ENCODE data around the gene IL27RA.

IL27RA gene

GRCh38 chr19:14002571-14003250 lies 28.9 kb upstream of the IL27RA start:
- no peak overlapping the region for H3K4me3 ChIP-seq (ENCODE audit: low read depth, low read length)
- TF ChIP-seq CTCF (IDR thresholded peaks at IDR 0.05; ENCODE audit: low read depth, low read length, missing control alignments), result no peak
- no peaks in the 10 kb centered on the region for H3K36me3 ChIP-seq (replicated peaks)
- H3K27ac ChIP-seq, result no peak overlapping the region
- DNase-seq, result no peak
- in situ Hi-C loops (cut with HindIII; ENCODE audit: low pct_ligation_motif_present, low sequenced_read_pairs), result no loop called here
- no peaks in the 10 kb centered on the region for H3K27me3 ChIP-seq (replicated peaks)

- Histone ChIP-seq H3K27ac (no peak overlapping the region), H3K4me3 (ENCODE audit: low read depth, low read length) (no peak overlapping the region), H3K36me3 (replicated peaks) (no peaks in the 10 kb centered on the region), H3K27me3 (replicated peaks) (no peaks in the 10 kb centered on the region)
- in situ Hi-C loops (cut with HindIII; ENCODE audit: low pct_ligation_motif_present, low sequenced_read_pairs), result no loop called here
- no peak for TF ChIP-seq CTCF (IDR thresholded peaks at IDR 0.05; ENCODE audit: low read depth, low read length, missing control alignments)
- no peak for DNase-seq
Measured at GRCh38 chr19:14003251-14004055, 28.1 kb upstream of the IL27RA start.

- no peak for DNase-seq
- no peak for TF ChIP-seq CTCF (IDR thresholded peaks at IDR 0.05; ENCODE audit: low read depth, low read length, missing control alignments)
- in situ Hi-C loops (cut with HindIII; ENCODE audit: low pct_ligation_motif_present, low sequenced_read_pairs), result no loop called here
- Histone ChIP-seq H3K27me3 (replicated peaks) (no peaks in the 10 kb centered on the region), H3K36me3 (replicated peaks) (no peaks in the 10 kb centered on the region), H3K4me3 (ENCODE audit: low read depth, low read length) (no peak overlapping the region), H3K27ac (no peak overlapping the region)
Measured at GRCh38 chr19:14004619-14005348, 26.8 kb upstream of the IL27RA start.

GRCh38 chr19:14005349-14006084 lies 26.0 kb upstream of the IL27RA start:
- in situ Hi-C loops (cut with HindIII; ENCODE audit: low pct_ligation_motif_present, low sequenced_read_pairs), result no loop called here
- peak; percentile 79 for DNase-seq
- no peak for TF ChIP-seq CTCF (IDR thresholded peaks at IDR 0.05; ENCODE audit: low read depth, low read length, missing control alignments)

GRCh38 chr19:14006085-14006765 lies 25.3 kb upstream of the IL27RA start, which contains the start of gene RFX1:
TSS of gene RFX1 (minus strand) at chr19:14006320. CDS start at chr19:13993843, 12,477 bp downstream.
- no peak for TF ChIP-seq CTCF (IDR thresholded peaks at IDR 0.05; ENCODE audit: low read depth, low read length, missing control alignments)
- H3K36me3 ChIP-seq (replicated peaks), result no peaks in the 10 kb centered on the region
- H3K27me3 ChIP-seq (replicated peaks), result no peaks in the 10 kb centered on the region
- H3K27ac ChIP-seq, result peak within 1 kb of the TSS; percentile 98
- in situ Hi-C loops (cut with HindIII; ENCODE audit: low pct_ligation_motif_present, low sequenced_read_pairs), result no loop called here
- H3K4me3 ChIP-seq (ENCODE audit: low read depth, low read length), result peak within 1 kb of the TSS; percentile 76
- DNase-seq, result peak; percentile 100

More at GRCh38 chr19:14005349-14006084, 26.0 kb upstream of the IL27RA start:
- Histone ChIP-seq H3K27ac (peak overlapping the region; percentile 92), H3K27me3 (replicated peaks) (no peaks in the 10 kb centered on the region), H3K36me3 (replicated peaks) (no peaks in the 10 kb centered on the region), H3K4me3 (ENCODE audit: low read depth, low read length) (peak overlapping the region; percentile 76)

Data from brain microvascular endothelial cell (primary cell).